ENCODE results near the gene MBTD1. TPM values are rescaled to one million over a fixed set of nuclear protein-coding genes. Genes with fewer than 3 reads are reported as not detected.

Gene MBTD1
- total and polyA plus RNA-seq, 10 of the 15 experiments (the other 5 are each of a cell fraction or from before 2014, with no cell fraction given) = 1.3 to 16.7 (median 9.5) TPM

GRCh38 chr17:51231999-51232398, 27.9 kb downstream of the MBTD1 start:
- 99% methylated on average over 4 of the region's 4 CpGs for WGBS (ENCODE audit: insufficient coverage, insufficient replicate concordance, low lambda C conversion rate, missing lambda C conversion rate)
- CTCF ChIA-PET = no interaction called here
- intact Hi-C loops (cut with micrococcal nuclease; ENCODE audit: unreplicated experiment) = no loop called here
- H3K27ac ChIP-seq (ENCODE audit: control insufficient read depth, insufficient read depth) = no peak overlapping the region
- FAIRE-seq (no peak), ATAC-seq (no peak), DNase-seq (ENCODE audit: low read depth, low spot score) (no peak)
- H3K9me3 ChIP-seq (replicated peaks; ENCODE audit: control insufficient read depth, insufficient read depth, low read length) = no peaks in the 10 kb centered on the region
- SMC1A ChIA-PET (ENCODE audit: uncharacterized antibody, unreplicated experiment) = no interaction called here
- RAD21 ChIA-PET (ENCODE audit: unreplicated experiment) = no interaction called here
- peaks cover 6% of the 10 kb centered on the region; the same call in 1 of the 2 replicates for H3K4me1 ChIP-seq (ENCODE audit: control insufficient read depth, insufficient read depth, low read length)
- TF ChIP-seq NRF1 (conservative IDR thresholded peaks at IDR 0.05; ENCODE audit: low read depth, low read length) = no peak
- TF ChIP-seq CREM (IDR thresholded peaks at IDR 0.05; ENCODE audit: low read depth) = no peak
- no peak for TF ChIP-seq IKZF1 (conservative IDR thresholded peaks at IDR 0.05)
- no peak for TF ChIP-seq RELA (IDR thresholded peaks at IDR 0.05; ENCODE audit: borderline replicate concordance, partially characterized antibody)
- no peak for TF ChIP-seq BACH1 (IDR thresholded peaks at IDR 0.05; ENCODE audit: borderline replicate concordance)
- no peak for TF ChIP-seq NKRF (conservative IDR thresholded peaks at IDR 0.05)
- TF ChIP-seq MYC (IDR thresholded peaks at IDR 0.05; ENCODE audit: insufficient read depth, insufficient read length, insufficient replicate concordance, low read length, severe bottlenecking) = no peak
- no peak for TF ChIP-seq EED (IDR thresholded peaks at IDR 0.05; ENCODE audit: low read depth)
- TF ChIP-seq TCF3 (IDR thresholded peaks at IDR 0.05; ENCODE audit: borderline replicate concordance, insufficient read depth, low read depth, low read length) = no peak
- no peak for TF ChIP-seq HCFC1 (IDR thresholded peaks at IDR 0.05; ENCODE audit: low read length)
- in situ Hi-C loops (cut with MboI) = no loop called here
- peaks cover 0 to 3% of the 10 kb centered on the region in 2 experiments; a peak in 1 of 4 replicates for H3K36me3 ChIP-seq (ENCODE audit: control insufficient read depth in 2 of 2, insufficient read depth in 2 of 2, low read length in 1 of 2)
- H4K20me1 ChIP-seq (ENCODE audit: control insufficient read depth, insufficient read depth) = no peaks in the 10 kb centered on the region
- POLR2A ChIA-PET = no interaction called here
- H3K9ac ChIP-seq (ENCODE audit: control insufficient read depth, insufficient read depth, low read length) = no peak overlapping the region
- peaks cover 29% of the 10 kb centered on the region for H3K79me2 ChIP-seq (ENCODE audit: control insufficient read depth, insufficient read depth, low read length)
- H3K4me3 ChIP-seq = no peak overlapping the region
- H3K4me2 ChIP-seq (ENCODE audit: control insufficient read depth, insufficient read depth) = no peak overlapping the region
- H2AFZ ChIP-seq (ENCODE audit: control insufficient read depth, low read depth, low read length) = no peak overlapping the region
- BruUV-seq (replicated peaks) = no TSS peak
- no peaks in the 10 kb centered on the region for H3K27me3 ChIP-seq (replicated peaks in 1 of 2; ENCODE audit: control insufficient read depth in 2 of 2, insufficient read depth in 2 of 2, low read length in 1 of 2)

Data from GM12878 (cell line).